GM21717 (cell line): ENCODE data around the gene ARRDC2.

ENCODE experiments used
- ATAC-seq: cut with Tn5 transposase; IDR thresholded peaks from one replicate; pipeline ENCODE4 v1.9.1; 2021; ENCODE audit warnings: mild to moderate bottlenecking, moderate library complexity; ENCODE audit not compliant: unreplicated experiment

The ARRDC2 gene

DNA sequence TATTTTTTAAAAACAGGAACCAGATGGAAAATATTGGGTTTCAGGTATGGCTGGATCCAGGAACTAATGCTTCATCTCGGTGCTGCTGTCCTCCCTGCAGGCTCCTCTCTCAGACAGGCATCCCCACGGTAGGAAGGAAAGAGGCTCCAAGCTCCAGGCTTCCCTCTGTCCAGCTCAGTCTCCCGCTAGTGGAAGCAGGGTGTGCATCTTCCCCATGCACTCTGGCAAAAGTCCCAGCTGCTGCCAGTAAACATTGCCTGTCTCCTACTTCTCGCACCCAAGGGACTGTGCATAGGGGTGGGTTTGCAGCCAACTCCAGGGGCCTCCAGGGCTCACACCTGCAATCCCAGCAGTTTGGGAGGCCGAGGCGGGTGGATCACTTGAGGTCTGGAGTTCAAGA lies 49.6 kb downstream of the ARRDC2 start:
- ATAC-seq = no peak

DNA sequence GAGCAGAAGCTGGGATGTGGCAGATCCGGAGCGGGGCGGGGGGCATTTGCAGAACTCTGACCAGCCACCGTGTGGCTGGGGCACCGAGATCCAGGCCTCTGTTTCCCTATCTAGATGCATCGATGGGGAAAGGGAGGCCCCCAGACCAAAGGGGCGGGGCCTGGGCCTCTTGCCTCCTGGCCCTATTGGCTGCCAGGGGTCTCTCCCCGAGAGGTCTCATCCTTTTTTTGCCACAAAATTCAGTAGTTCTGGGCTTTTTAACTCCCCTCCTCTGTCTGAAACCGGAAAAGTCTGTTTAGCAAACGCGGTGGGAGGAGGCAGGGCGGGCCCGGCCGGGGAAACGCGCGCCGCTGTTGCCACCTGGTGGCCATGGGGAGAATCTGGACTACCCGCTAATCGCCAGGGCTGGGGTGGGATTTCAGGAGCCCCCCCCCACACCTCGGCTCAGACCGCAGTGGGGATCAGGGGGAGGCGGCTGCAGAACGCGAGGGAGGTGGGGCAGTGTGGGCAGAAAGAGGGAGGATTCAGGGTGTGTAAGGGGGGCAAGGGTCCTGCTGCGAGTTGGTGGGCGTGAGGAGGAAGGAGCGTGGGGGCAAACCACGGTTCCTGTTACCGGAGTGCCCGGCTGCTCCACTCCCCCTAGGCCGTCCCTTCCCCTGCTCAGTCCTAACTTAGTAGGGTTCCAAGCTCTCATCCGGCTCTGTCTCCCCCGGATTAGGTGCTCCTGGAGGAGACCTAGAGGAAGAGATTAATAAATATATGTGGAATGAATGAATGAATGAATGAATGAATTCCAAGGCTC lies 50.4 kb downstream of the ARRDC2 start:
- no peak for ATAC-seq

DNA sequence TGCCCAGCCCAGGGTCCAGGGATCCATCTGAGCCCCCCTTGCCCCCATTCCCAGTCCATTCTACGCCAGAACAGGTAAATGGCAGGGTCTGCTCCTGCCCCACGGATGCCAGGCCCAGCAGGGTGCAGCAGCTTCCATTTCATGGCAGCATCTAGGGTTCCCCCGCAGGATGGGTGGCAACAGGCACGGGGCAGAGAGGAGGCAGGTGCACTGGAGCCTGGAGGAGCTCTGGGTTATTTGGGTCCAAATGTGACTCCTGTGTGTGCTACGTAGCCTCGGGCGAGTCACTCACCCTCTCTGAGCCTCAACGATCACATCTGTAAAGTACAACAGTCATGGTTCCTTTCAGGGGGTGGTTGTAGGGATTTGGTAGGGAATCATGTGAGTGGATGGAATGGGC lies 51.3 kb downstream of the ARRDC2 start:
- no peak for ATAC-seq

DNA sequence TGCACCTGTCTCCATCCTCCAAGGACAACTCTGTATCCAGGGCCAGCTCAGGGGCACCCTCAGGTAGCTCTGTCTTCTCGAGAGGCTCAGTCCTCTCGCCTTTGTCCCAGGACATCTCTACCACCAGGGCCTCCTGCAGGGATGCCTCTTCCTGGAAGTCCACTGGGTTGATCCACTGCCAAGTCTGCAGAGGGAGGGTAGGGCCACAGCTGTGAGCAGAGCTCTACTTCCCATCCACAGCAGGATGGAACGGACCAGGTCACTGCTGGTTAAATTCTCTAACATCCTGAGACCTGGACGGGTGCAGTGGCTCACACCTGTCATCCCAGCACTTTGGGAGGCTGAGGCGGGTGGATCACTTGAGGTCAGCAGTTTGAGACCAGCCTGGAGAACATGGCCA lies 51.9 kb downstream of the ARRDC2 start:
- ATAC-seq = no peak

DNA sequence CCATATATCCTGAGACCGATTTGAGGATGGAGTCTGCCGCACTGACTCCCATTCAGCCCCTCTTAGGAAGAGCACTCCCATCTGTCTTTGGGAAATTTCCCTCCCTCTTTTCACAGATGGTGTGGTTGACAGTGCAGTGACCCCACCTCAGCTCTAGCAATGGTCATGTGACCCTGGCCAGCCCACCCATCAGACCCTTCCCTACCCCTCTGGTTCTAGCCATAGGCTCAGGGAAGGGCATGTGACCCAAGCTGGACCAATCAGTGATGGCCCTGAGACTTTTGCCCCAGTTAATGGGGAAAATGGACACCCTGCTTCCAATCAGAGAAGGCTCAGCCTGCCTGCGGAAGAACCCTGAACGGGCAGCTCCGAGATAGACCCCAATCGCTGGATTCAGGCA lies 52.5 kb downstream of the ARRDC2 start:
- no peak for ATAC-seq

DNA sequence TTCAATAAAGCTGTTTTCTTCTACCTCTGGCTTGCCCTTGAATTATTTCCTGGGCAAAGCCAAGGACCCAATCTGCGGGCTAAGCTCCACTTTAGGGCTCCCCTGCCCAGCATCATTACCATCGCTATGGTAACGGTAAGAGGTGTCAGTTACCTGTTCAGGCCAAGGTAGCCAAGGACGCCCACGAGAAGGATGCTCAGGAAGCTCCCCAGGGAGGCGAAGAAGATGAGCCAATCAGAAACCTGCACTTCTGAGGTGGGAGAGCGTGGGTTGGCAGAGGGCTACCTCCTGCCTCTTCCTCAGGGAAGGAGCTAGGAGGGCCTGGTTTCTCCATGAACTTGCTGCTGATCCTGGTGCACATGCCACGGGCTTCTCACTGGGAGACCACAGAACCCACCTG lies 54.1 kb downstream of the ARRDC2 start:
- ATAC-seq = no peak

DNA sequence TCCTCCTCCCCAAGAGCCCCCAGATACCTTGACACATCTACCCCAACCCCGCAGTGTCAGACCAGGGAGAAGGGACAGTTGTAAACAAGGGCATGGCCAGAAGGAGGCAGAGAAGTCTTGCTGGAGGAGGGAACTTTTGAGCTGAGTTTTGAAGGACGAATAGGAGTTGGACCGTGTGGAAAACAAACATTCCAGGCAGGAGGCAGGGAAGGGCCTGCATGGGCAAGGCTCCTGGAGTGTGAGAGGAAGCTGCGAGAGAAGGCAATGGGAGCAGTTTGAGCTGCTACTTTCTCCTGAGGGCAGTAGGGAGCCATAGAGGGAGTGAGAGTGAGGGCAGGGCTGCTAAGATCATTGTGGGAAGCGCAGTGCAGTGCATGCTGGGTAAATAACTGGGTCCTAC lies 55.5 kb downstream of the ARRDC2 start:
- ATAC-seq = no peak
